Keratinocyte (primary cell): ENCODE data around the gene NDUFS2. TPM values are rescaled to one million over a fixed set of nuclear protein-coding genes. Genes with fewer than 3 reads are reported as not detected.

Experiments used
- DNase-seq: peaks from one replicate; pipeline ENCODE4 v3.0.0-alpha.2; 2011; ENCODE audit warnings: low read depth, missing footprints, low spot score
- FAIRE-seq: peaks from 2 replicates; lab custom pipeline; 2011; peaks lifted over from hg19 to GRCh38; lab: Jason Lieb, UNC
- H2AFZ ChIP-seq: 2 replicates; pipeline ENCODE4 v1.6.0; 2012; ENCODE audit warnings: low read length, control low read depth, inconsistent platforms; ENCODE audit not compliant: control insufficient read depth
- H3K27ac ChIP-seq: 2 replicates; pipeline ENCODE4 v1.5.1; 2011; ENCODE audit warnings: low read length; ENCODE audit not compliant: control insufficient read depth, insufficient read depth
- H3K27me3 ChIP-seq: 3 replicates; pipeline ENCODE4 v1.6.0; 2011; ENCODE audit warnings: low read length; ENCODE audit not compliant: control insufficient read depth, insufficient read depth; ENCODE audit errors: extremely low read depth
- H3K36me3 ChIP-seq, 2 experiments: 2 replicates in 1 of 2; 3 replicates in 1 of 2; pipeline ENCODE4 v1.5.1; 2011; ENCODE audit warnings: low read length in 2 of 2, mild to moderate bottlenecking in 1 of 2; ENCODE audit not compliant: control insufficient read depth in 2 of 2, insufficient read depth in 2 of 2; ENCODE audit errors: extremely low read depth in 1 of 2
- H3K4me1 ChIP-seq: 3 replicates; pipeline ENCODE4 v1.5.1; 2011; ENCODE audit warnings: low read length; ENCODE audit not compliant: control insufficient read depth, insufficient read depth; ENCODE audit errors: extremely low read depth
- H3K4me2 ChIP-seq: 3 replicates; pipeline ENCODE4 v1.6.0; 2011; ENCODE audit warnings: low read depth, low read length; ENCODE audit not compliant: control insufficient read depth, insufficient read depth; ENCODE audit errors: extremely low read depth
- H3K4me3 ChIP-seq, 3 experiments: fragments of 200-600 bp in 1 of 3; sonication (generic) in 1 of 3; 2 replicates in 2 of 3; 3 replicates in 1 of 3; pipeline ENCODE4 v1.5.1; 2011 to 2016; ENCODE audit warnings: low read length in 3 of 3, mild to moderate bottlenecking in 3 of 3, control low read depth in 2 of 3, inconsistent platforms in 1 of 3, low read depth in 1 of 3, mixed read lengths in 1 of 3, mixed run types in 1 of 3, moderate library complexity in 1 of 3; ENCODE audit not compliant: control insufficient read depth in 2 of 3, insufficient read depth in 2 of 3; ENCODE audit errors: extremely low read depth in 1 of 3
- H3K79me2 ChIP-seq: 2 replicates; pipeline ENCODE4 v1.6.0; 2012; ENCODE audit warnings: low read length; ENCODE audit not compliant: control insufficient read depth, insufficient read depth
- H3K9ac ChIP-seq: 3 replicates; pipeline ENCODE4 v1.6.0; 2011; ENCODE audit warnings: low read length; ENCODE audit not compliant: control insufficient read depth, insufficient read depth; ENCODE audit errors: extremely low read depth
- H3K9me1 ChIP-seq: 3 replicates; pipeline ENCODE4 v1.6.0; 2011; ENCODE audit warnings: low read length; ENCODE audit not compliant: control insufficient read depth, insufficient read depth; ENCODE audit errors: extremely low read depth
- H3K9me3 ChIP-seq: 2 replicates; pipeline ENCODE4 v1.5.1; 2012; ENCODE audit warnings: low read depth, low read length; ENCODE audit not compliant: control insufficient read depth
- H4K20me1 ChIP-seq: 3 replicates; pipeline ENCODE4 v1.6.0; 2011; ENCODE audit warnings: low read length; ENCODE audit not compliant: control insufficient read depth, insufficient read depth; ENCODE audit errors: extremely low read depth
- EZH2 ChIP-seq: IDR thresholded peaks from one replicate; pipeline ENCODE4 v1.6.1; 2012; ENCODE audit warnings: inconsistent platforms, mild to moderate bottlenecking, low read length, moderate library complexity
- dilution Hi-C: fragments of 300-500 bp; cut with MboI; formaldehyde crosslinking; loops from one replicate; pipeline ENCODE4 v1.7.0; 2020; ENCODE audit warnings: low sequenced_read_pairs; ENCODE audit not compliant: extremely low pct_ligation_motif_present
- polyA plus RNA-seq, 5 experiments: library from polyadenylated mRNA; depleted of rRNA in 3 of 5; stranded (reverse) in 3 of 5; stranded (forward) in 1 of 5; unstranded in 1 of 5; fragments of >200 nt; gene quantifications; 1 replicate in 1 of 5; 2 replicates in 3 of 5; 3 replicates in 1 of 5; pipeline versions ENCODE4 v1.2.1 to v1.2.3, GENCODE V29; 2011 to 2012; ENCODE audit warnings: missing spikeins in 2 of 5, low read depth in 1 of 5, low replicate concordance in 1 of 5
- TF ChIP-seq, protein P1 (sequence below), 3 experiments: IDR thresholded peaks in 1 of 3; conservative IDR thresholded peaks in 1 of 3; optimal IDR thresholded peaks in 1 of 3; 2 replicates in 2 of 3; 3 replicates in 1 of 3; pipeline versions ENCODE3 to v1.5.1; 2011; ENCODE audit warnings: low read length in 3 of 3, mild to moderate bottlenecking in 3 of 3, moderate library complexity in 2 of 3, control low read depth in 1 of 3, inconsistent platforms in 1 of 3; ENCODE audit not compliant: insufficient read depth in 2 of 3; ENCODE audit errors: extremely low read depth in 1 of 3

NDUFS2 gene
- polyA plus RNA-seq, 1 donor (not counting 4 experiments of a cell fraction or from before 2014, with no cell fraction given) = 136 TPM

- Histone ChIP-seq H3K4me2 (peak overlapping the region; percentile 97), H2AFZ (peak overlapping the region; percentile 92), H3K9ac (peak overlapping the region; percentile 89), H3K27ac (peak overlapping the region; percentile 93), H4K20me1 (no peaks in the 10 kb centered on the region), H3K4me3 (peak overlapping the region; percentile 68 to 93 (median 89)), H3K4me1 (peaks cover 16% of the 10 kb centered on the region), H3K36me3 (peaks cover 16 to 38% of the 10 kb centered on the region in 2 experiments), H3K27me3 (no peaks in the 10 kb centered on the region), H3K9me1 (no peaks in the 10 kb centered on the region), H3K9me3 (no peaks in the 10 kb centered on the region), H3K79me2 (peaks cover 1% of the 10 kb centered on the region)
- FAIRE-seq (no peak), DNase-seq (no peak)
- dilution Hi-C loops = no loop called here
- TF ChIP-seq, protein P1, sequence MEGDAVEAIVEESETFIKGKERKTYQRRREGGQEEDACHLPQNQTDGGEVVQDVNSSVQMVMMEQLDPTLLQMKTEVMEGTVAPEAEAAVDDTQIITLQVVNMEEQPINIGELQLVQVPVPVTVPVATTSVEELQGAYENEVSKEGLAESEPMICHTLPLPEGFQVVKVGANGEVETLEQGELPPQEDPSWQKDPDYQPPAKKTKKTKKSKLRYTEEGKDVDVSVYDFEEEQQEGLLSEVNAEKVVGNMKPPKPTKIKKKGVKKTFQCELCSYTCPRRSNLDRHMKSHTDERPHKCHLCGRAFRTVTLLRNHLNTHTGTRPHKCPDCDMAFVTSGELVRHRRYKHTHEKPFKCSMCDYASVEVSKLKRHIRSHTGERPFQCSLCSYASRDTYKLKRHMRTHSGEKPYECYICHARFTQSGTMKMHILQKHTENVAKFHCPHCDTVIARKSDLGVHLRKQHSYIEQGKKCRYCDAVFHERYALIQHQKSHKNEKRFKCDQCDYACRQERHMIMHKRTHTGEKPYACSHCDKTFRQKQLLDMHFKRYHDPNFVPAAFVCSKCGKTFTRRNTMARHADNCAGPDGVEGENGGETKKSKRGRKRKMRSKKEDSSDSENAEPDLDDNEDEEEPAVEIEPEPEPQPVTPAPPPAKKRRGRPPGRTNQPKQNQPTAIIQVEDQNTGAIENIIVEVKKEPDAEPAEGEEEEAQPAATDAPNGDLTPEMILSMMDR (optimal IDR thresholded peaks at IDR 0.05 in 1 of 3, IDR thresholded peaks at IDR 0.05 in 1 of 3, conservative IDR thresholded peaks at IDR 0.05 in 1 of 3; ENCODE audit: extremely low read depth in 1 of 3, insufficient read depth in 2 of 3, low read length in 3 of 3) = no peak
- no peak for TF ChIP-seq EZH2
Observed at GRCh38 chr1:161166669-161167548, 35.3 kb upstream of the NDUFS2 start.

- FAIRE-seq (no peak), DNase-seq (no peak)
- Histone ChIP-seq H3K4me1 (peaks cover 16% of the 10 kb centered on the region), H3K9me3 (no peaks in the 10 kb centered on the region), H3K27ac (no peak overlapping the region), H2AFZ (no peak overlapping the region), H4K20me1 (no peaks in the 10 kb centered on the region), H3K9me1 (no peaks in the 10 kb centered on the region), H3K79me2 (peaks cover 1% of the 10 kb centered on the region), H3K9ac (no peak overlapping the region), H3K4me3 (no peak overlapping the region), H3K36me3 (peaks cover 23 to 36% of the 10 kb centered on the region in 2 experiments), H3K4me2 (no peak overlapping the region), H3K27me3 (no peaks in the 10 kb centered on the region)
- TF ChIP-seq, protein P1 (optimal IDR thresholded peaks at IDR 0.05 in 1 of 3, IDR thresholded peaks at IDR 0.05 in 1 of 3, conservative IDR thresholded peaks at IDR 0.05 in 1 of 3; ENCODE audit: extremely low read depth in 1 of 3, insufficient read depth in 2 of 3, low read length in 3 of 3) = no peak
- TF ChIP-seq EZH2 = no peak
- dilution Hi-C loops = no loop called here
Observed at GRCh38 chr1:161168906-161169305, 33.3 kb upstream of the NDUFS2 start.
